ENCODE data around the gene ADPRHL1. TPM values are rescaled to one million over a fixed set of nuclear protein-coding genes. Genes with fewer than 3 reads are reported as not detected.

ADPRHL1 gene
- total and polyA plus RNA-seq, 7 donors: 186 to 776 (median 294) TPM

GRCh38 chr13:113425941-113426590 lies 27.2 kb downstream of the ADPRHL1 start:
- no peak for TF ChIP-seq CTCF (IDR thresholded peaks at IDR 0.05)
- no peaks in the 10 kb centered on the region for H3K9me3 ChIP-seq
- peaks cover 0 to 75% of the 10 kb centered on the region in 2 donors for H3K36me3 ChIP-seq (ENCODE audit: insufficient read depth in 1 of 2, low read depth in 1 of 2)
- DNase-seq (no peak), ATAC-seq (peak in 3 of 4 donors; percentile 23 to 75 (median 31))
- no peaks in the 10 kb centered on the region for H3K27me3 ChIP-seq (ENCODE audit: insufficient read depth in 3 of 3, low read length in 2 of 3)
- H3K4me1 ChIP-seq: no peaks in the 10 kb centered on the region
- no peak overlapping the region for H3K27ac ChIP-seq
- intact Hi-C loops (cut with DNase I): no loop called here
- WGBS, 3 donors: 88% methylated on average over 22 of the region's 22 CpGs
- no peak overlapping the region for H3K4me3 ChIP-seq

GRCh38 chr13:113423520-113424163 lies 29.6 kb downstream of the ADPRHL1 start:
- TF ChIP-seq CTCF (IDR thresholded peaks at IDR 0.05): no peak
- Histone ChIP-seq H3K27ac (no peak overlapping the region), H3K36me3 (ENCODE audit: insufficient read depth in 1 of 2, low read depth in 1 of 2) (peaks cover 0 to 66% of the 10 kb centered on the region in 2 donors), H3K4me3 (no peak overlapping the region), H3K27me3 (ENCODE audit: insufficient read depth in 3 of 3, low read length in 2 of 3) (no peaks in the 10 kb centered on the region), H3K9me3 (no peaks in the 10 kb centered on the region), H3K4me1 (no peaks in the 10 kb centered on the region)
- DNase-seq: no peak
- intact Hi-C loops (cut with DNase I): no loop called here
- no peak for ATAC-seq
- 72 to 75% (median 74%) methylated on average over 11 of the region's 11 CpGs for WGBS, 3 donors

DNA sequence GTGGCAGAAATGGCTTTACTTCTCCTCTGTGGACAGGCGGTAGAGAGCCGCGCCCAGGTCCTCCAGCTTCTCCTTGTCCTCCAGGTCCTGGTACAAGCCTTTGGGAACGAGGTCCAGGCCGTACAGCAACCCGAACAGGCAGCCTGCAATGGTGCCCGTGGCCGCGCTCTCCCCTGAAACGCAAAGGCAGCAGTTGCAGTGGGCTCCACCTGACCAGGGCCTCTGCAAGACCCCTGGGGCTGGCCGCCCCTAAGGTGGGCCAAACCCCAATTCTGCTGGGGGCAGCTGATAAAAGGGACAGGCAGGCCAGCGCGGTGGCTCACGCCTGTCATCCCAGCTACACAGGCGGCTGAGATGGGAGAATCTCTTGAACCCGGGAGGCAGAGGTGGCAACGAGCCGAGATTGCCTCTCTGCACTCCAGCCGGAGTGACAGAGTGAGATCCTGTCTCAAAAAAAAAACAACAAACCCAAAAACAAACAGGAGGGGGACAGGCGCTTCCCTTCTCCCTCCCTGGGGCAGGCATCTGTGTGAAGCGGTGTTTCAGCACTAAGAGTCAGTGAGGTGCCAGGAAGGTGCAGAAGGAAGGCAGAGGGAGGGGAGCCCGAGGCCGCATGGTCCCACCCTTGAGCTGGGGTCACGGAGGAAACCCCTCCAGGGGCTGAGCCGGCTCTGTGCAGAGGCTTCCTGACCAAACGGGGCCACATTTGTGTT lies 30.3 kb downstream of the ADPRHL1 start:
- DNase-seq (no peak), ATAC-seq (no peak)
- no peaks in the 10 kb centered on the region for H3K9me3 ChIP-seq
- H3K27ac ChIP-seq: no peak overlapping the region
- H3K4me3 ChIP-seq: no peak overlapping the region
- TF ChIP-seq CTCF (IDR thresholded peaks at IDR 0.05): no peak
- 82 to 86% (median 85%) methylated on average over 26 of the region's 26 CpGs for WGBS, 3 donors
- no peaks in the 10 kb centered on the region for H3K4me1 ChIP-seq
- H3K27me3 ChIP-seq (ENCODE audit: insufficient read depth in 3 of 3, low read length in 2 of 3): no peaks in the 10 kb centered on the region
- peaks cover 0 to 61% of the 10 kb centered on the region in 2 donors for H3K36me3 ChIP-seq (ENCODE audit: insufficient read depth in 1 of 2, low read depth in 1 of 2)
- intact Hi-C loops (cut with DNase I): no loop called here

DNA sequence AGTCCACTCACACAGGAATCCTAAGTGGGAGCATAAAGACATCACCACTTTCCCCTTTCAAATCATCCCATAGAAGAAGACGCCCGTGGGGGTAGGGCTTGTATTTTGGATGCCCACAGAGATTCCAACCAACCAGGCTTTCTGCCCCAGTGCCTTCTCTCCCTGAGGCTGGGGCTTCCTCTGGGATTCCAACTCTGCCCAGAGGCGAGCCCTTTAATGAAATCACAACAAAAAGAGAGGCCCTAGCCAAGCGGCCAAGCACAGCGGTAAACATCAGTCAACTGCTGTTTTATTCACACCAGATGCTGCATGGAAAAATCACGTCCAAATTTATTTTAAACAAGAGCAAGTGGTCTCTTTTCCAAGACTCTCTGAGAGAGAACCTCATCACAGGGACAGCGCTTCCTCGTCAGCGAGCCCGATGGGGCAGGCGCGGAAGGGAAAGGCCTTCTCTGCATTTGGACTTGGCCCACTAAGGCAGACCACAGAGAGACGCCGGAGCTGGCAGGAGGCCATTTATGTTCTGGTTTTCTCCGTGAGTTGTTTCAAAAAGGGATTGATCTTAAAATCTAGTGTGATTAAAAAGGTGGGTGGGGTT lies 31.5 kb downstream of the ADPRHL1 start:
- H3K36me3 ChIP-seq (ENCODE audit: insufficient read depth in 1 of 2, low read depth in 1 of 2): peaks cover 0 to 52% of the 10 kb centered on the region in 2 donors
- H3K4me3 ChIP-seq: no peak overlapping the region
- H3K9me3 ChIP-seq: no peaks in the 10 kb centered on the region
- no peak for DNase-seq
- WGBS, 3 donors: 52 to 67% (median 57%) methylated on average over 15 of the region's 15 CpGs
- ATAC-seq: no peak
- H3K27ac ChIP-seq: no peak overlapping the region
- H3K27me3 ChIP-seq (ENCODE audit: insufficient read depth in 3 of 3, low read length in 2 of 3): no peaks in the 10 kb centered on the region
- no peak for TF ChIP-seq CTCF (IDR thresholded peaks at IDR 0.05)
- no peaks in the 10 kb centered on the region for H3K4me1 ChIP-seq
- intact Hi-C loops (cut with DNase I): no loop called here

All from psoas muscle (tissue), 8 donors.